SKM-1 treated with dmso at 0.1 percent for 144 hours (cell line): Measurements from ENCODE around the gene EIF4A3.

Source experiments
- DNase-seq: peaks from one replicate; lab custom pipeline; 2025; ENCODE audit not compliant: unreplicated experiment; lab: John Stamatoyannopoulos, UW

EIF4A3 gene

DNA sequence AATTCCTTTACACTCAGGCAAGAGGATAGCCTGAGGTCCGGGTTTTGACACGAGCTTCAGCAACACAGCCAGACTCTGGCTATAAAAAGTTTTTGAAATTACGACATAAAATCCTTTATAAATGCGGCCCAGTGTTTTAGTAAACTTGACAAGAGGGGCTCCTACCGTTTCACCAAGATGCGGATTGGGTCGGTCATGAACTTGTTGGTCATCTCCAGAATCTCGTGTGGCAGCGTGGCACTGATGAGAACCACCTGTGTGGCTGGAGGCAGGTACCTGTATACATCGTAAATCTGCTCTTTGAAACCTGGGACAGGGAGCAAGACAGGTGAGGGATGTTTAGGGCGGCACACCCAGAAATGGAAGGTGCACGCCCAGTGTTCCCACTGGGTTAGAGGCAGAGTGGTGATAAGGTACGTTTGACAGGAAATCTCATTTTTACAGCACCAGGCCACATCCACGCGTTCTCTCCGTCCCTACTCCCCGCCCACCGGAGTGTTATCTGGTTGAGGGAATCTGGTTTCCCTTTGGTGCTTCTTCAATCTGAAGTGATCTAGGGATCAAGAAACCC lies 8.0 kb downstream of the EIF4A3 start:
- DNase-seq = no peak

DNA sequence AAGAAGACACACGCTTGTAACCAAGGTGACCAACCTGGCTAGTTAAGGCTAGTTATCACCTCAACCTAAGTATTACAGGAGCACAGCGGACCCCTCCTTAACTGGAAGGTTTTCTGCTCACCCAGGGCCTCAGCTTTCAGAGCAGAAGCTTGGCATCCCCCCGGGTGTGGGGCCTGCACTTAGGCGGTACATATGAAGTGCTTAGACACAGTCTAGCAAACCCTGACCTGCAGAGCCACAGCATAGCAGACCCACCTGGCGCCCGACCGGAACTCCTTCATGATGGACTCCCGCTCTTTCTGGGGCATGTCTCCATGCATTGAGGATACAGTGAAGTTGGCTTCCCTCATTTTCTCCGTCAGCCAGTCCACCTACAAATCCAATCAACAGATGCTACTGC lies 9.8 kb downstream of the EIF4A3 start:
- DNase-seq = no peak

DNA sequence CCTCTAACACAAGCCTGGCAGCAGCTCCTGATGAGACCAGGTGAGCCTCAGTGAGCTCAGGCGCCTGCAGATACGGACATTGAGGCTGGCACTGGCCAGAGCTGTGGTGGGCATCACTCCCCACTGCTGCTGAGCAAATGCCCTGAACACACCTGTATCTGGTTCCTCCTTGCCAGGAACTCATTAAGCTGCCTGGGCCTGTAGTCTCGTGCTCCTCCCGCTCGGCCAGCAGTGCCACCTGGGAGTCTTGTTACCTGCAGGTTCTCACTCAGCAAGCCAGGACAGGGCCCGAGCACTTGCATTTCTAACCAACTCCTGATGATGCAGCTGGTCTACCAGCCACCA lies 13.3 kb downstream of the EIF4A3 start:
- no peak for DNase-seq

DNA sequence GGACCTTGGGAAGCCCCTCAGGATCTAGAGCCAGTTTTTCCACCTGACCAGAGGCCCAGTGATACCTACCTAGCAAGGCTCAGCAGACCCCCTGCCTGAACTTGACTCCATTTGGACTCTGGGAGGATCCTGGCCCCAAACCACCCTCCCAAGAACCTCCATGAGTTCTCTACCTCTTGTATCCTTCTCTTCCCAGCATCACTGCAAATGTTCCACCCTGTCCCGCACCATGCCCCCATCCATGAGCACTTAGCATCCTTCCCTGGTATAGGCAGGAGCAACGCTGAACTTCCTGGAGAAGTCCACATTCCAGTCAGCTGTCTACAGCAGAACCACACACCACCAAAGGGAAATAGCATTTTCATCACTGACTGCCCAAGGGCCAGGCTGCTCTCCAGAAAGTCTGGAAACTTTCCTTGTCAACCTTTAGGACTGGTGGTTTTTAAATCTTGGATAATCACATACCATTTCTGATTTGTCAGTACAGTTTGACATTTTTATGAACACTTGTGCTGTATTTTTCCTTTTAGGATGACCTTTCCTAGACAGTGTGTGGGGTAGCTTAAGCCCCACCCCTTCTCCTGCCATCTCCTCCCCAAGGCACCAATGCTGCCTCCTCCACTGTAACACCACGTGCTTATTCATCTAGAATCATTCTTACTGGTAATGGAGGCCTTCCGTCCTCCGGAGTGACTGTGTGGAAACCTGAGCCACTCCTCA lies 13.9 kb downstream of the EIF4A3 start:
- no peak for DNase-seq

DNA sequence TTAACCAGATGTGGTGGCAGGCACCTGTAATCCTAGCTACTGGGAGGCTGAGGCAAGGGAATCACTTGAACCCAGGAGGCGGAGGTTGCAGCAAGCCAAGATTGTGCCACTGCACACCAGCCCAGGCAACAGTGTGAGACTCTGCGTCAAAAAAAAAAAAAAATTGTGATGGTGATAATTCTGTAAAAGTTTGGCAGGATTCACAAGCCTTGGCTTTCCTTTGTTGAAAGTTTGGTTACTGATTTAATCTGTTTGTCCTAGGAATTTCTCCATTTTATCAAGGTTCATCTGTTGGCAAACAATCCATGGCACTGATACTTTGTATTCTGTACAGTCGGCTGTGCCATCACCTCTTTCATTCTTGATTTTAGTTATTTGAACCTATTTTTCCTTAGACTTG lies 15.9 kb downstream of the EIF4A3 start:
- DNase-seq = no peak

DNA sequence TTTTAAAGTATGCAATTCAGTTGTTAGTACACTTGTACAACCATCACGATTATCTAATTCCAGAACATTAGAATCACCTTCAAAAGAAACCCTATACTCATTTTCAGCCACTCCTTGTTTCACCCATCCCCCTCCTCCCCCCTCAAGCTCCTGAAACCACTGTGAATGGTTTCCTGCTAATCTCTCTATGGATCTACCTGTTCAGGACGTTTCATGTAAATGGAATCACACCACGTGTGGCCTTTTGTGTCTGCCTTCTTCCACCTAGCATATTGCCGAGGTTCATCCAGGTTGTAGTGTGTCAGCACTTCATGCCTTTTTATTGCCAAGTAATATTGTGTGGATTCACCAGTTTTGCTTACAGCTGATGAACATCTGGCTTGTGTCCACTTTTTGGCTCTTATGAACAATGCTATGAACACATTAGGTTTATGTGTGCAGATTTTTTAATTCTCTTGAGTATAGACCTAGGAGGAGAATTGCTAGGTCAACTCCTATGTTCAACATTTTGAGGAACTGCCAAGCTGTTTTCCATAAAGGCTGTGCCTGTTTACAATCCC lies 17.8 kb downstream of the EIF4A3 start:
- no peak for DNase-seq

DNA sequence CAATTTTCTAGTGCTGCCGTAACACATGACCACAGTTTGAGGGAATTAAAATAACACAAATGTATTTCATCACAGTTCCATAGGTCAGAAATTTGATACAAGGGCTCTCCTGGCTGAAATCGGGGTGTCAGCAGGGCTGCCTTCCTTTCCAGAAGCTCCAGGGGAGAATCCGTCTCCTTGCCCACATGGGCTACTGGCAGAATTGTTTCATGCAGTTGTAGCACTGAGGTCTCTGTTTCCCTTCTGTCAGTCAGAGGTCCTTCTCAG lies 20.5 kb downstream of the EIF4A3 start:
- DNase-seq = no peak

DNA sequence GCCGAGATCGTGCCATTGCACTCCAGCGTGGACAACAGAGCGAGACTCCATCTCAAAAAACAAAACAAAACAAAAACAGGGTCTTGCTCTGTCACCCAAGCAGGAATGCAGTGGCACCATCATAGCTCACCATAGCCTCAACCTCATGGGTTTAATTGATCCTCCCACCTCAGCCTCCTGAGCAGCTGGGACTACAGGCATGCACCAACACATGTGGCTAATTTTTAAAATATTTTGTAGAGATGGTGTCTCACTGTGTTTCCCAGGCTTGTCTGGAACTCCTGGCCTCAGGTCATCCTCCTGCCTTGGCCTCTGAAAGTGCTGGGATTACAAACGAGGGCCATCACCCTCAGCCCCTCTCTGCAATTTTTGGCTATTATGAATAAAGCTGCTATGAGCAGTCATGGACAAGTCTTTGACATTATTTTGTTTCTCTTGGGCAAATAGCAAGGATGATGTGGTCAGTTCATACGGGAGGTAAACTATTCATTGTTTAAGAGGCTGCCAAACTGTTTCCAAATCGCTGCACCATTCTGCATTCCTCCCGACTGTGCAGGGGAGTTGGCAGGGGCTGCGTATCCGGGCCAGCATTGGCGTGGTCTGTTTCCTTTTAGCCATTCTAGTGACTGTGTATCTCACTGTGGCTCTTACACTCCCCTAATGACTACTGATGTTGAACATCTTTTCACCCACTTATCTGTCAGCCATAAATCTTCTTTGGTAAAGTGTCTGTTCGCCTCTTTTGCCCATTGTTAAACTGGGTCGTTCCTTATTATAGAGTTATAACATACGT lies 21.1 kb downstream of the EIF4A3 start:
- no peak for DNase-seq

DNA sequence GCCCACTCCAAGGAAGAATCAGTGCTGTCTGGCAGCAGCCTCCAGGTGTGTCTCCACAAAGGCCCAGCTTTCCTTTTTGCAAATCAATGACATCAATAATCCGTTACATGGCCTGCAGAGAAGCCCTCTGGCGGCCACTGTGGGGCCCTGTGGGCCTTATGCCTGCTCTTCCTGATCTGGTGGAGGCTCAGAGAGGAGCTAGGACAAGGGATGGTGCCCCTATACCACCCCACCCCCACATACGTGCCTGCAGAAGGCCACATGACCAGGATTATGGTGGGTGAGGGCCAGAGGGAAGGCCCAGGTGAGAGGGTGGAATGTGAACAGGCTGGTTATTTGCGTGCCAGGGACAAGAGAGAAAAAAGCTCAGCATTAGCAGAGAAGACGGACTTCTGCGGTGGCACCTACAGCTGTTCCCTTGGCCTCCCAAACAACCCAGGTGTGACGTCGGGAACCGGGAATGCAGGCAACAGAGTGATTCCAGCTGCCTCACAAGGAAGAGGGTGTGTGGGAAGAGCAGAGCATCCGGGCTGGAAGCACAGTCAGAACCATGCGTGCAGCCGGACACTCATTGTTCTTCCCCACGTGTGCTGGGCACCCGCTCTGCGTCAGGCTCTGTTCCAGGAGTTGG lies 22.5 kb downstream of the EIF4A3 start:
- DNase-seq = no peak

DNA sequence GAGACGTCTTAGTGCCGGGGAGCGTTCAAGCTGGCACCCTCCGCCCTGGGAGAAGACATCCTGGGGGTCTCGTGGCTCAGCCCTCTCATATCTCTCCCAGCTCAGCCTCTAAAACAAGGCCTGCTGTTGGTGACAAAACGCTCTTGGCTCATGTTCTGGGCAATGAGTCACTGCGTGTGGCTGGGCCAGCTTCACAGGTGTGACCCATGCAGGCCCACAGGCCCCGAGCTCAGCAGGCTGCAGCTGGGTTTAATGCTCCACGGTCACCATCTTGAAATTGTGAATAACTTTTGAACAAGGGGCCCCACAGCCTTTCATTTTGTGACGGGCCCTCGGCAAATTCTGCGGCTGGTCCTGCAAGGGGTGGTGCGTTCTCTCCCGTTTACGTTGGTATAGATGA lies 23.1 kb downstream of the EIF4A3 start:
- DNase-seq = no peak

DNA sequence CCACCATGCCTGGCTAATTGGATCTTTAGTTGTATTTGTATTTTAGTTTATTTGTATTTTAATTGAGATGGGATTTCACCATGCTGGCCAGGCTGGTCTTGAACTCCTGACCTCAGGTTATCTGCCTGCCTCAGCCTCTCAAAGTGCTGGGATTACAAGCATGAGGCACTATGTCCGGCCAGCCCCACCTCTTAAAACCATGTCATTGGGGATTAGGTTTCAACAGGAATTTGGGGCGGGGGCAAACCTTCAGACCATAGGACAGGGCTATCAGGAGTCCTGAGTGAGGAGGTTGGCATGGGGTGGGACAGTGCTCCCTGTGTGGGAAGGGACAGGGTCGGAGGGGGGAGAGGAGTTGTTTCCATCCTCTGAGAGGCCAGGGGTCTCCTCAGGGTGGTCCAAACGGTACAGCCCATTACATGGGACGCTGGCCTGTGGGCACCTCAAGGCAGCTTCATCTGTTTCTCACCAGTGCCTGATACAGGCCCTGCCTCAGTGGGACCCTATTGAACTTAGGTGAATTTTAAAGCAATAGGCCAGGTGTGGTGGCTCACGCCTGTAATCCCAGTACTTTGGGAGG lies 23.9 kb downstream of the EIF4A3 start:
- no peak for DNase-seq

DNA sequence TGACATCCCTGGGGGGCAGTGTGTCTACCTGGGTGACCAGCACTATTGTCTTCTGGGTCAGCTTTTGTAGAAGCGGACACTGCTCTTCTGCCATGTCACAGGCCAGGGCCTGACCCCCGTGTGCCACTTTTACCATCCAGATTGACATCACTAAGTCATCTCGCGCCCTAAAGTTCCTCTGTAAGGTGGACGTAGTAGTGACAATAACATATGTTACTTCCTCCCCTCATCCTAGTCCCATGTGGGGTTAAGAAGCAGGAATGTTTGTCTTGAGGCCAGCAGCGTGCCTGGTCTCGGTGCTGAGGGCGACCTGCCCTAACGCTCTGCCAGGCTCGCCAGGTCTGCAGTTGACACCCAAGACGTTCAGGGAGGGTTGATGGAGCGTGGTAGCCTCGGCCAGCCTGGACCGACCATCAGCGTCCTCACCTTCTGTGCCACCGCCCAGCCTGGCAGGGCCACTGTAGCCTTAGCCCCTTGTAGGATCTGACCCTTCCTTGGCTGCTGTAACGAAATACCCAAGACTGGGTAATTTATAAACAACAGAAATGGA lies 24.8 kb downstream of the EIF4A3 start:
- no peak for DNase-seq

DNA sequence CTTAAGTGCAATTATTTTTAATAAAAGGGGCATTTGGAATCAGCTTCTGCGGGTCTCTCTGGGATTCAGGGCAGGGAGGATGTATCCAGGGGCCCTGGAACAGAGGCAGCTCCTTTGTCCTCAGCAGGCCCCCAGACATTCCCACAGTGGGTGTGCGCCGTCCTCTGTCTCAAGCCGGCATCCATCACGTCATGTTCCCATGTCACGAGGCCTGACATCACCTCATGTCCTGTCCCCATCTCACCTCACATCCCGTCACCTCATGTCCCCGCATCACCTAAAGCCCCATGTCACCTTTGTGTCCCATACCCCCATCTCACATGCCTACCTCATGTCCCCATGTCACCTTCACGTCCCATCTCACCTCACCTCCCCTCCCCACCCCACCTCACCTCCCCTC lies 27.1 kb downstream of the EIF4A3 start:
- no peak for DNase-seq

DNA sequence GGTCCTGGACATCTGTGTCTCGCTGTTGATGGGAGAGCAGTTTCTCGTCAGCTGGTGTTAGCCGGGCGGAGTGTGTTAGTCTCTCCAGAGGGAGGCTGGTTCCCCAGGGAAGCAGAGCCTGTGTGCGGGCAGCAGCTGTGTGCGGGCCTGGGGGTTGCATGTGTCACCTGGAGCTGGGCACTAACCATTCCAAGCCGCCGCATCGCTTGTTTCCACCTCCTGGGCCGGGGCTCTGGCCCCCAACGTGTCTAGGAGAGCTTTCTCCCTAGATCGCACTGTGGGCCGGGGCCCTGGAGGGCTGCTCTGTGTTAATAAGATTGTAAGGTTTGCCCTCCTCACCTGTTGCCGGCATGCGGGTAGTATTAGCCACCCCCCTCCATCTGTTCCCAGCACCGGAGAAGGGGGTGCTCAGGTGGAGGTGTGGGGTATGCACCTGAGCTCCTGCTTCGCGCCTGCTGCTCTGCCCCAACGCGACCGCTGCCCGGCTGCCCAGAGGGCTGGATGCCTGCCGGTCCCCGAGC lies 27.6 kb downstream of the EIF4A3 start:
- DNase-seq = no peak

DNA sequence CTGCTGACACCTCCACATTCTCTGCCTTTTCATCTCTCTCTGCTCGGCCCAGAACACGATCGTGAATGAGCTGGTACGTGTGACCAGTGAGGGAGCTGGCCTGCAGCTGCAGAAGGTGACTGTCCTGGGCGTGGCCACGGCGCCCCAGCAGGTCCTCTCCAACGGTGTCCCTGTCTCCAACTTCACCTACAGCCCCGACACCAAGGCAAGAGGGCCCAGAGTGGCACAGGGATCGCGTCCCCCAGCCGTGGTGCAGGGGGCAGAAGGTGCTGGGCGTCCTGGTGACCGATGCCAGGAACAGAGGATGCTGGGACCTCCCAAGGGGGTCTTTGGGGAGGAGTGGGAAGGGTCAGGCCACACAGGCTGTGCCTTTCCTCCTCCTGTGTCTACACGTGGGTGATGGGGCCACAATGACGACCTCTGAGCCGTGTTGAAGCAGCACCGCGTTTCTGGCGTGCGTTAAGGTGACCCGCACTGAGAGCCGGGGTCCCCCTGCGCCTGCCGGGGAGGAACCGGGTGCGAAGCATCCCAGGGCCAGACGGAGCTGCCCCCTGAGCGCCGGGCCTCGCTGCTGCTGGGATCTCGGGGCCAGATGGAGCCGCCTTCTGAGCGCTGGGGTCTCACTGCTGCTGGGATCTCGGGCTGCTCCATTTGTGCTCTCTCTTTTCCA lies 28.2 kb downstream of the EIF4A3 start:
- no peak for DNase-seq

DNA sequence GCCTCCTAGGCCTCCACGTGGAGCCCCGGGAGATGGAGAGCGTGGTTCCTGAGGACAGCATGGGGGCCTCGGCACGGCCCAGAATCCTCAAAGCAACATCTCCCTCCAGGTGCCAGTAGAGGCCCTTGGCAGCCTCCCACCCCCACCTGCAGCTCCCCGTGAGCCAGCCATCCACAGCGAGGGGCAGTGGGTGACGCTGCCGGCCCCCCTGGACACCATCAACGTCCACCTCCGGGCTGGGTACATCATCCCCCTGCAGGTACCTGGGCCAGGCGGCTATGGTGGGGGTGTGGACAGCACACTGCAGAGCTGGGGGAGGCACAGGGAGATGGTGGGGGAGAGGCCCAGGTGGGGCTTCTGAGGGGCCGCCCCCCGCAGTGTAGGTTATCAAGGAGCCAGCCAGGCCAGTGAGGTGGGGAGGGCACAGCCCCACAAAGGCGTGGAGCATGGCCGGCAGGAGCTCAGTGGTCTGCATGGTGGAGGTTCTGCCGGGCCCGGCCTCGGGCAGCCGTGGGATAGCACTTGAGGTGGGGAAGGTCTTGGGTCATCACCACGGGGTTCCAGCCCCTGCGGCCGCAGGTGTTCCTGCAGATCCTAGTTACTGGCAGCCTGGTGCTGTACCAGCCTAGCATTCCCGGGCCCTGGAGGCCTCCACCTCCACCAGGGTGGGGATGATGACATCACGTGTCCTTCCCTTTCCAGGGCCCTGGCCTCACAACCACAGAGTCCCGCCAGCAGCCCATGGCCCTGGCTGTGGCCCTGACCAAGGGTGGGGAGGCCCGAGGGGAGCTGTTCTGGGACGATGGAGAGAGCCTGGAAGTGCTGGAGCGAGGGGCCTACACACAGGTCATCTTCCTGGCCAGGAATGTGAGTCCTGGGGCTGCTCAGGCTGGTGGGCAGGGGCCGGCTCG lies 29.2 kb downstream of the EIF4A3 start:
- no peak for DNase-seq

DNA sequence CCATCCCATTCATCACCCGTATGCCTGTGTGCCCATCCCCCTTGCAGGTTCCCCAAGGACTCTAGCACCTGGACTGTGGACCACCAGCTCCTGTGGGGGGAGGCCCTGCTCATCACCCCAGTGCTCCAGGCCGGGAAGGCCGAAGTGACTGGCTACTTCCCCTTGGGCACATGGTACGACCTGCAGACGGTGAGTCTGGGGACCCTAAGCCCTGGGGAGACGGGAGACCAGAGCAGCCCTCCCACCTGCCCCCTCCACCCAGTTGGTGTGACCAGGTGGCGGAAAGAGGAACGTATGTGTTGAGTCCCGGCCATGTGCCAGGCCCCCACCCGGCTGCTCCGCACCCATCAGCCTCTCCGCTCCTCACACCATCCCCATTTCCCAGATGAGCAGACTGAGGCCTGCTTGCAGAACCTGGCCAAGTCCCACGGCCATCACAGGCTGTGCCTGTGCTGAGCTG lies 30.0 kb downstream of the EIF4A3 start:
- DNase-seq = no peak

DNA sequence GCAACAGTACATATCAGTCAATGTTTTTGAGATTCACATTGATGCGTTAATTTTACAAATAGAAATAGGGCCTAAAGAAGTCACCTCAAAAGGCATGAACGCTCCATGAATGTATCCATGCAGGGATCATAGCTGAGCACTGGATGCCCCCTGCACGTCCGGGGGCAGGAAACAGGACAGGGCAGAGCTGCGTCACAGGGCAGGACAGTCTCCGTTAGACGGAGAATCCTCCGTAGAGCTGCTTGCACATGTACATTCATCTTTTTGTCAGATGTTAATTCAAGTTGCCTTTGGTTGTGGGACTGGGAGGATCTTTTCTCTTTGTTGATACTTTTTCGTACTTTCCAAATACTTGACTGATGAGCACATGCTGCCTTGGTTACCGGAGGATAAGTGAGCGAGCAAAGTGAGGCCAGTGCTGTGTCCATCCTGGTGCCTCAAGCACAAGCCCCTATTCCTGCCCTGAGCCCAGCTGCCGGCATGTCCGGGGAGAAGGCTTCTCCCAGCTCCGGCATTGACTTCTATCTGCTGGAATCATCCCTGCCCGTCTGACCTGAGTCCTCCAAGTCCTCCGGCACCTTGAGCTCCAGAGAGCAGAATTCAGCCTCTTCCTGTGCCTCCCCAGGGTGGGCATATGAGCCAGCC lies 30.5 kb downstream of the EIF4A3 start:
- no peak for DNase-seq

DNA sequence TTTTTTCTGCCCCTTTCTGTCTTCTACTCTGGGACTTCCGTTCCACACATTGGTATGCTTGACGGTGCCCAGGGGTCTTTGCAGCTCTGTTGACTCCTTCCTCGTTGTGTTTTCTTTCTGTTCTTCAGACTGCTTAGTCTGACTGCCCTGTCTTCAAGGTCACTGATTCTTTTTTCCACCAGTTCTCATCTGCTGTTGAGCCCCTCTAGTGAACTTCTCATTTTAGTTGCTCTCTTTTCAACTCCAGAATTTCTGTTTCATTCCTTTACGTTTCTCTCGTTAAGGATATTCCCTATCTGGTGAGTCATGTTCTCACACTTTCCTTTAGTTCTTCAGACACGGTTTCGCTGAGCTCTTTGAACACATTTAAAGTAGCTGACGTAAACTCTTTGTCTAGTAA lies 31.8 kb downstream of the EIF4A3 start:
- no peak for DNase-seq
